NB4 (cell line): ENCODE results near the gene PRKG1.

Experiments
- POLR2A ChIP-seq: IDR thresholded peaks from 2 replicates; pipeline ENCODE4 v1.6.1; 2011; ENCODE audit warnings: mild to moderate bottlenecking; ENCODE audit not compliant: insufficient read length; ENCODE audit errors: extremely low read depth
- TF ChIP-seq, protein P1 (sequence below): IDR thresholded peaks from one replicate; pipeline ENCODE4 v1.5.1; 2012; ENCODE audit warnings: low read depth, low read length
- TF ChIP-seq, protein P2 (sequence below): IDR thresholded peaks from 2 replicates; pipeline ENCODE4 v1.6.1; 2011; ENCODE audit warnings: low read depth, low read length

DNA sequence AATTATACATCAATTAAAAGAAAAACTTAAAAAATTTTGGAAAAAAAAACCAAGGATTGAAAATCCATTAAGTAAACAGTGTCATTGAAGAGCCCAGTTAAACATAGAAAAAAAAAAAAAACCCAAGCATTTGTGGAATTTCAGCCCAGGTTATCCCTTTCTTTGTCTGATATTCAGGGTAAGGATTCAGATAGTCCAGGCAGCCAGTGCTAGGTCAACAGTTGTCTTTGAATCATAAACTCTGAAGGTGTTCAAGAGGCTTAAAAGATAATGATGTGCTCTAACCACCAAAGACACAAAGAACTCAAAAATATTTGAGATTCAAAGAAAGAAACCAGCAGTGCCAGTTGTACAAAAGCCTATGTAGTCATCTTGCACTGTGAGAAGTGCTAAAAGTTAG, 969.5 kb downstream of the PRKG1 start:
- TF ChIP-seq, protein P1, sequence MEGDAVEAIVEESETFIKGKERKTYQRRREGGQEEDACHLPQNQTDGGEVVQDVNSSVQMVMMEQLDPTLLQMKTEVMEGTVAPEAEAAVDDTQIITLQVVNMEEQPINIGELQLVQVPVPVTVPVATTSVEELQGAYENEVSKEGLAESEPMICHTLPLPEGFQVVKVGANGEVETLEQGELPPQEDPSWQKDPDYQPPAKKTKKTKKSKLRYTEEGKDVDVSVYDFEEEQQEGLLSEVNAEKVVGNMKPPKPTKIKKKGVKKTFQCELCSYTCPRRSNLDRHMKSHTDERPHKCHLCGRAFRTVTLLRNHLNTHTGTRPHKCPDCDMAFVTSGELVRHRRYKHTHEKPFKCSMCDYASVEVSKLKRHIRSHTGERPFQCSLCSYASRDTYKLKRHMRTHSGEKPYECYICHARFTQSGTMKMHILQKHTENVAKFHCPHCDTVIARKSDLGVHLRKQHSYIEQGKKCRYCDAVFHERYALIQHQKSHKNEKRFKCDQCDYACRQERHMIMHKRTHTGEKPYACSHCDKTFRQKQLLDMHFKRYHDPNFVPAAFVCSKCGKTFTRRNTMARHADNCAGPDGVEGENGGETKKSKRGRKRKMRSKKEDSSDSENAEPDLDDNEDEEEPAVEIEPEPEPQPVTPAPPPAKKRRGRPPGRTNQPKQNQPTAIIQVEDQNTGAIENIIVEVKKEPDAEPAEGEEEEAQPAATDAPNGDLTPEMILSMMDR, result no peak
- TF ChIP-seq POLR2A, result no peak
- TF ChIP-seq, protein P2, sequence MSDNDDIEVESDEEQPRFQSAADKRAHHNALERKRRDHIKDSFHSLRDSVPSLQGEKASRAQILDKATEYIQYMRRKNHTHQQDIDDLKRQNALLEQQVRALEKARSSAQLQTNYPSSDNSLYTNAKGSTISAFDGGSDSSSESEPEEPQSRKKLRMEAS, result no peak
